COLO829 (cell line): ENCODE data around the gene PLPP6.
"Not testable (repeated sequence)": the region's sequence is repeated elsewhere in the genome, so short reads cannot be mapped to it uniquely, and the experiment has no call there.

Source experiments
- DNase-seq: peaks from one replicate; pipeline ENCODE4 v3.0.0; 2012; ENCODE audit warnings: low spot score

Gene PLPP6

GRCh38 chr9:4662108-4662988 is at the start of gene PLPP6:
Gene PLPP6 (plus strand): TSS chr9:4662294. CDS start chr9:4662376, 82 bp downstream.
- DNase-seq = peak; percentile 60

DNA sequence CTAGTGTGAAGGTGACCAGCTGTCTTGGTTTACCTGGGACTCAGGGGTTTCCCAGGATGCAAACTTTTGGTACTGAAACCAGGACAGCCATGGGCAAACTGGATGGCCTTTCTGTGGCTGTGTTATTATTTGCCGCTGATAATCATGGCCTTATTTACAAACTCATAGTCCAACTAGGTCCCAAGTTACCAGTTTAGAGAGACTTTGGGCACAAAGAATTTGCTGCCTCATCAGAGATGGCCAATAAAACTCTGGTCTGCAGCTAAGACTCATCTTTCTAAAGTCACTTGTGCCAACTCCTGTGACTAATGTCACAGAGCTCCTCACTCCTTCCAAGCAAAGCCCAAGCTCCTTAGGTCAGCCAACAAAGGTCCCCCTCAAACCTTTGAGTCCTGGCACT is 47.5 kb upstream of the PLPP6 start:
- DNase-seq = no peak

GRCh38 chr9:4615251-4615650 is 46.8 kb upstream of the PLPP6 start:
- DNase-seq = peak; percentile 23

- no peak for DNase-seq
Observed at GRCh38 chr9:4615778-4616177, 46.3 kb upstream of the PLPP6 start.

- no peak for DNase-seq
Observed at GRCh38 chr9:4617752-4618151, 44.3 kb upstream of the PLPP6 start.

GRCh38 chr9:4618700-4619099 is 43.4 kb upstream of the PLPP6 start:
- DNase-seq = peak; percentile 16

- no peak for DNase-seq
Observed at GRCh38 chr9:4620057-4620765, 41.9 kb upstream of the PLPP6 start.

GRCh38 chr9:4620881-4621555 is 41.1 kb upstream of the PLPP6 start:
- DNase-seq = no peak

- no peak for DNase-seq
Observed at GRCh38 chr9:4622016-4622415, 40.1 kb upstream of the PLPP6 start.

- DNase-seq = no peak
Observed at GRCh38 chr9:4630836-4631235, 31.3 kb upstream of the PLPP6 start.

- no peak for DNase-seq
Observed at GRCh38 chr9:4638968-4639367, 23.1 kb upstream of the PLPP6 start.

- no peak for DNase-seq
Observed at GRCh38 chr9:4639420-4639819, 22.7 kb upstream of the PLPP6 start.

DNA sequence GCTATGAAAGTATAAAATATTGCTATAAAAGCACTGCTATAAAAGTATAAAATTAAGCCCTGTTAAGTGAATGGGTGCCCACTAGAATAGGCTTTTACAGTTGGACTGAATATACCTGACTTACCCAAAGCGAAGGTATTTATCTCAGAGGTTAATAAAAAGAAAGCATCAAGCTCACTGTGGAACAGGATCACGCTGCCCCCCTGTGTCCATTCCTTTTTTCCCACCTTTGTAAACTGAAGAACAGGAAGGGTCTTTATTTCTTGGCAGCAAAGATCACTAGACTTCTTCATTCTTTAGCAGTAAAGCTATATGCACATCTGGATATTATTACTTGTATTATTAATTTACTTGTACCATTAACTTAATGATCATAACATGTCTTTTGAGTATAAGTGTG is 22.1 kb upstream of the PLPP6 start:
- peak; percentile 19 for DNase-seq

DNA sequence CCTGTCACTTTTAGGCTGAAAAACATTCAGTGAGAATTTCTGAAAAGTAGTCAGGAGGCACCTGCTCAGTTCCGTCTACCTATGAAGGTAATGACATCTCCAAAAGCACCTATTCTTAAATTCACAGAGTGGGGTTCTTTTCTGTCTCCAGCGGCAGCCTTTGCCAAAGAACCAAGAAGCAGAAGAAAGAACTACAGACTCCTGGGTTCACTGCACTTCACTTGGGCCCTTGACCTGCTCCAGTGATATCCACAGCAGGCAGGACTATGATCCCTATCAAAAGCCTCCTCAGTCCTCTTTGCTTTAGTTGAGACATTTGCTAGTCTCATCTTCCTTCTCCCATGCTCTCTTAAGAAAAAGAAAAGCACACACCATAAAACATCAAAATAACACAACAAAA is 19.7 kb upstream of the PLPP6 start:
- no peak for DNase-seq

- no peak for DNase-seq
Observed at GRCh38 chr9:4654084-4654483, 8.0 kb upstream of the PLPP6 start.

GRCh38 chr9:4654538-4654937 is 7.6 kb upstream of the PLPP6 start:
- DNase-seq = no peak

DNA sequence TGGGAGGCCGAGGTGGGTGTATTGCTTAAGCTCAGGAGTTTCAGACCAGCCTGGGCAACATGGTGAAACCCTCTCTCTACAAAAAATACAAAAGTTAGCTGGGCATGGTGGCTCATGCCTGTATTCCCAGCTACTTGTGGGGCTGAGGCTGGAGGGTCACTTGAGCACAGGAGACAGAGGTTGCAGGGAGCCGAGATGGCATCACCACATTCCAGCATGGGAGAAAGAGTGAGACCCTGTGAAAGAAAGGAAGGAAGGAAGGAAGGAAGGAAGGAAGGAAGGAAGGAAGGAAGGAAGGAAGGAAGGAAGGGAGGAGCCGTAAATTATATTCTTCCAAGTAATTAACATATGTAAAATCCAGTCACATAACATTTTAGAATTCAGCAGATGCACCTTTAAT is 5.9 kb upstream of the PLPP6 start:
- not testable (repeated sequence) for DNase-seq

DNA sequence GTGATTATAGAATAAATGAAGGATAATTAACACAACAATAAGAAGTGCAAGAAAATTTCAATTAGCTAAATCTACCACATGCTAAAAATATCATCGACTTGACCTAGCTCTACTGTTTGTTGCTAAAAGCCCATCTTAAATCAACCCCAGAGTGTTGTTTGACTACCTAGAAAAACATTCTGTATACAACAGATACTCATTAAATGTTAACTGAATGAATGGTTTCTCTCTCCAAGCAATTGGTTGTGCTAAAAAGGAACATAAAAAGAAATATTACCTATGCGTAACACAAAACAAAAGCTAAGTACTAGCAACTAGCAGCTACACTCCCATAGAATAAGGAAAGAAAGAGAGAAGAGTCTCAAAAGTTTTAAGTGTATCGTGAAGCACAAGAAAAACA is 5.5 kb upstream of the PLPP6 start:
- DNase-seq = no peak

DNA sequence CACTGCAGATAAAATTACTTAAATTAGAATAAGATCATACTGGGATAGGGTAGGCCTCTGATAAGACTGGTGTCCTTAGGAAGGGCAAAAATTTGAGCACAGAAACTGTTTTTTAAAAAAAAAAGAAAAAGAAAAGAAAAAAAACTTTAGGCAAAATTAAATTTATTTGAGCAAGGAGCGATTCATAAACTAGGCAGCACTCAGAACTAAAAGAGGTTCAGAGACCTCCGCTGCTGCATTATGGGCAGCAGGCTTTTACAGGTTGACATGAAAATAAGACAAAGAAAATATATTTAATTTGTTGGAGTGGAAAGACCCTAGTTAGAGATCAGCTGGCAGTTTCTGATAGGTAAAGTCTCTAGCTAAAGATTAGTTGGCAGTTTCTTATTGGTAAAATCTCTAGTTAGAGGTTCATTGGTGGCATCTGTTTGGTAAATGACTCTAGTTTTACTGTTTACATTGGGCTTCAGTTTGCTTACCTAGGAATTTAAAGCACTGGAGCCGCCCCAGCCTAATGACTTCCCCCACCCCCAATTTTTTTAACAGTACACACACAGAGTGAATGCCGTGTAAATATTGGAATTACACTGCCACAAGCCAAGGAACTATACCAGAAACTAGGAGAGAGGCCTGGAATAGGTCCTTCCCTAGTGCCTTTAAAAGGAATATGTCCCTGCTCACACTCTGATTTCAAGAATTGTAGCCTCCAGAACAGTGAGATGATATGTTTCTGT is 4.5 kb upstream of the PLPP6 start:
- DNase-seq = no peak

- DNase-seq = not testable (repeated sequence)
Observed at GRCh38 chr9:4660665-4661064, 1.4 kb upstream of the PLPP6 start.

DNA sequence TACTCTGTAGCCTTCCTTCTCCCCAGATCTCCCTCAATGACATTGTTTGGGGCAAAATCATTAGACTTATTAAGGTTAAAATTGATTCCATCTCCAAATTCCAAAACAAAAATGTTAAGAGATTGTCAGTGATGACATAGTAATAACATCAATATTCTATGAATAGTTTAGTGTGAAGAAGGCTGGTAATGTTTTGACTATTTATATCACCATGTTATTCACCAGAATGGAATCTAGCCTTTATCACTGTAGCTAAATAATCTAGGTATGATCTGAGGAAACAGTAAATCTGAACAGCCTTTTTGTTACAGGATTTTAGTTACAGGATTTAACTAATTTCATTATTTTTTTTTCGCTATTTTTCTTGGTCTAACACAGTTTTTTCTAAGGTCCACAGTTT is 929 bp upstream of the PLPP6 start:
- DNase-seq = no peak

DNA sequence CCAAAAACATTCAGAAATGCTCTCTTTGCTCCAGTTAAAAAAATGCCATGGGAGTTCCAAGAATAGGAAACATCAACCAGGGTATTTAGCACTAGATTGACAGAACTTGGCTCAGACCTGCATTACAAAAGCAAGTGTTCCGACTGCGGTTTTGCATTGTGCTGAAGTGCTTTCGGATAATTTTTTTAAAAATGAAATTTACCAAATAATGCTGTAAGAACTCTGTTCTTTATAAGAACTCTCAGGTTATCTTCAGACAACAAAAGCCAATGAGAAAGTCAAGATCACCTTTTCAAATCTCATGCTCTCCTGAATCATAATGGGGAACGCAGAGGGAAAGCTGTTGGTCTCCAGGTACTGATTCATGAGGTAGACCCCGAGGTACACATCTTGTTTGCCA is 483 bp upstream of the PLPP6 start:
- no peak for DNase-seq
